ENCODE results near the gene RBBP8NL. TPM values are rescaled to one million over a fixed set of nuclear protein-coding genes. Genes with fewer than 3 reads are reported as not detected.

The RBBP8NL gene
- total RNA-seq, 4 donors from 2014 or later, result not detected

DNA sequence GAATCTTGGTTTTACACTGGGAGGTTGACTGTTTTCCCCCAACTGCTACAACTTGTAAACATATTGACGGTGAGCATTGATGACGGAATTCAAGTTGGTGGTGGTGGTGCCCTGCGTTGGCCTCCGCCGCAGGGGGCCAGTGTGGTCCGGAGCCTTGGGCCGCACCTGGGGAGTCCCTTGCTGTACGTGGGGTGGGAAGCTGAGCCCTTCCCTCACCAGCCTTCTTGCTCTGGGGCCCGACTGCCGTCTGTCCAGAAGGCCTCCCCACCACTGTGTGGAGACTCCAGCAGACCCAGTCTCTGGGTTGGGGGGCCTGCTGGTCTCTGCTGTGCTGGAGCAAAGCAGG, 37.1 kb upstream of the RBBP8NL start:
- peaks cover 0 to 71% of the 10 kb centered on the region in 2 donors for H3K27me3 ChIP-seq
- no peaks in the 10 kb centered on the region for H3K36me3 ChIP-seq
- H3K4me1 ChIP-seq, result no peaks in the 10 kb centered on the region
- TF ChIP-seq EP300 (IDR thresholded peaks at IDR 0.05) (no peak), POLR2A (IDR thresholded peaks at IDR 0.05) (no peak), CTCF (IDR thresholded peaks at IDR 0.05) (no peak)
- WGBS, 2 donors, result 82 to 85% methylated on average over 3 to 5 of the region's 10 CpGs
- no peak overlapping the region for H3K4me3 ChIP-seq
- no peaks in the 10 kb centered on the region for H3K9me3 ChIP-seq
- no peak overlapping the region for H3K27ac ChIP-seq
- no peak for DNase-seq (ENCODE audit: low spot score in 2 of 2)

GRCh38 chr20:62463651-62464424, 36.5 kb upstream of the RBBP8NL start:
- no peak for TF ChIP-seq POLR2A (IDR thresholded peaks at IDR 0.05)
- TF ChIP-seq CTCF (IDR thresholded peaks at IDR 0.05), result no peak
- no peak for TF ChIP-seq EP300 (IDR thresholded peaks at IDR 0.05)
- H3K27ac ChIP-seq, result no peak overlapping the region
- no peaks in the 10 kb centered on the region for H3K4me1 ChIP-seq
- H3K4me3 ChIP-seq, result no peak overlapping the region
- H3K36me3 ChIP-seq, result no peaks in the 10 kb centered on the region
- WGBS, 2 donors, result 77 to 84% methylated on average over 25 of the region's 25 CpGs
- peaks cover 0 to 71% of the 10 kb centered on the region in 2 donors for H3K27me3 ChIP-seq
- no peaks in the 10 kb centered on the region for H3K9me3 ChIP-seq
- DNase-seq (ENCODE audit: low spot score in 2 of 2), result no peak

- TF ChIP-seq CTCF (IDR thresholded peaks at IDR 0.05), result no peak
- no peak for TF ChIP-seq EP300 (IDR thresholded peaks at IDR 0.05)
- no peak for TF ChIP-seq POLR2A (IDR thresholded peaks at IDR 0.05)
- H3K4me1 ChIP-seq, result no peaks in the 10 kb centered on the region
- no peaks in the 10 kb centered on the region for H3K9me3 ChIP-seq
- peaks cover 0 to 71% of the 10 kb centered on the region in 2 donors for H3K27me3 ChIP-seq
- 73 to 77% methylated on average over 15 of the region's 15 CpGs for WGBS, 2 donors
- no peak for DNase-seq (ENCODE audit: low spot score in 2 of 2)
- no peaks in the 10 kb centered on the region for H3K36me3 ChIP-seq
- no peak overlapping the region for H3K27ac ChIP-seq
- no peak overlapping the region for H3K4me3 ChIP-seq
These were observed 35.7 kb upstream of the RBBP8NL start for GRCh38 chr20:62462976-62463592.

GRCh38 chr20:62461834-62462233, 34.5 kb upstream of the RBBP8NL start:
- 91 to 93% methylated on average over 10 to 13 of the region's 13 CpGs for whole genome bisulfite sequencing, 2 donors
- Histone ChIP-seq H3K9me3 (no peaks in the 10 kb centered on the region), H3K4me3 (no peak overlapping the region), H3K4me1 (no peaks in the 10 kb centered on the region), H3K36me3 (no peaks in the 10 kb centered on the region), H3K27ac (no peak overlapping the region), H3K27me3 (peaks cover 0 to 70% of the 10 kb centered on the region in 2 donors)
- TF ChIP-seq CTCF (IDR thresholded peaks at IDR 0.05) (no peak), POLR2A (IDR thresholded peaks at IDR 0.05) (no peak)
- DNase-seq (ENCODE audit: low spot score in 2 of 2), result no peak

DNA sequence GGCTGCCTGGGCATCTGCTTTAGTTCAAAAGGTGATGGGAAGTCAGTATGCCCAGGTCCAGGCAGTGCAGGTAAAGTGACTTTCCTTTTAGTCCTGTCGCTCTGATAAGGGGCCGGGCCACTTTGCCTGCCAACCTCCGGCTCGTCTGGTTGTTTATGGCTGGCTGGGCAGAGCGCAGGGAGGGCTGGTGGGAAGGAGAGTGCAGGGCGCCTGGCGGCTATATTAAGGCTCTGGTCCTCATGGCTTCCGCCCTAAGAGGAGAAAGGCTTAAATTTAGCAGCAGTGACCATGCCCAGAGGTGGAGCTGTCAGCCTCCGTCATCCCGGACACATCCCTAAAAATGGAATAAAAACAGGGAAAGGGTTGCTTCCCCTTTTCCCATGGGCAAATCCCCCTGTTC, 33.8 kb upstream of the RBBP8NL start:
- Histone ChIP-seq H3K4me3 (no peak overlapping the region), H3K36me3 (no peaks in the 10 kb centered on the region), H3K27ac (no peak overlapping the region), H3K27me3 (peaks cover 0 to 70% of the 10 kb centered on the region in 2 donors), H3K9me3 (no peaks in the 10 kb centered on the region), H3K4me1 (no peaks in the 10 kb centered on the region)
- no peak for DNase-seq (ENCODE audit: low spot score in 2 of 2)
- WGBS, 2 donors, result 45 to 48% methylated on average over 10 of the region's 10 CpGs
- TF ChIP-seq CTCF (IDR thresholded peaks at IDR 0.05) (no peak), POLR2A (IDR thresholded peaks at IDR 0.05) (no peak), EP300 (IDR thresholded peaks at IDR 0.05) (no peak)

Data from tibial nerve (tissue), 4 donors.